ENCODE measurements around the gene CCDC86. TPM values are rescaled to one million over a fixed set of nuclear protein-coding genes. Genes with fewer than 3 reads are reported as not detected.

Gene CCDC86
- total RNA-seq, 1 experiment from 2014 or later: 53.5 TPM

GRCh38 chr11:60868682-60869450, 27.0 kb downstream of the CCDC86 start:
- POLR2A ChIA-PET: no interaction called here
- TF ChIP-seq PRRX2 (CRISPR knock-in tag; IDR thresholded peaks at IDR 0.05) (no peak), ZNF396 (CRISPR knock-in tag; IDR thresholded peaks at IDR 0.05; ENCODE audit: borderline replicate concordance) (no peak), RELA (CRISPR knock-in tag; IDR thresholded peaks at IDR 0.05; ENCODE audit: borderline replicate concordance) (no peak), TCF7 (CRISPR knock-in tag; IDR thresholded peaks at IDR 0.05; ENCODE audit: low read depth) (no peak), ATF6 (CRISPR knock-in tag; IDR thresholded peaks at IDR 0.05) (no peak), ZNF423 (CRISPR knock-in tag; IDR thresholded peaks at IDR 0.05) (no peak), EMX1 (CRISPR knock-in tag; IDR thresholded peaks at IDR 0.05) (no peak), ZNF416 (CRISPR knock-in tag; IDR thresholded peaks at IDR 0.05) (no peak), ZNF263 (CRISPR knock-in tag; IDR thresholded peaks at IDR 0.05; ENCODE audit: low read depth) (no peak), ETV6 (CRISPR knock-in tag; IDR thresholded peaks at IDR 0.05) (no peak), STAT6 (CRISPR knock-in tag; conservative IDR thresholded peaks at IDR 0.05; ENCODE audit: low read depth) (no peak), ZNF317 (CRISPR knock-in tag; IDR thresholded peaks at IDR 0.05; ENCODE audit: borderline replicate concordance, low read depth) (no peak), SP1 (CRISPR knock-in tag; conservative IDR thresholded peaks at IDR 0.05) (no peak)
- TF ChIP-seq, protein P1, sequence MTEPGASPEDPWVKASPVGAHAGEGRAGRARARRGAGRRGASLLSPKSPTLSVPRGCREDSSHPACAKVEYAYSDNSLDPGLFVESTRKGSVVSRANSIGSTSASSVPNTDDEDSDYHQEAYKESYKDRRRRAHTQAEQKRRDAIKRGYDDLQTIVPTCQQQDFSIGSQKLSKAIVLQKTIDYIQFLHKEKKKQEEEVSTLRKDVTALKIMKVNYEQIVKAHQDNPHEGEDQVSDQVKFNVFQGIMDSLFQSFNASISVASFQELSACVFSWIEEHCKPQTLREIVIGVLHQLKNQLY (CRISPR knock-in tag; IDR thresholded peaks at IDR 0.05): no peak
- TF ChIP-seq, protein P2, sequence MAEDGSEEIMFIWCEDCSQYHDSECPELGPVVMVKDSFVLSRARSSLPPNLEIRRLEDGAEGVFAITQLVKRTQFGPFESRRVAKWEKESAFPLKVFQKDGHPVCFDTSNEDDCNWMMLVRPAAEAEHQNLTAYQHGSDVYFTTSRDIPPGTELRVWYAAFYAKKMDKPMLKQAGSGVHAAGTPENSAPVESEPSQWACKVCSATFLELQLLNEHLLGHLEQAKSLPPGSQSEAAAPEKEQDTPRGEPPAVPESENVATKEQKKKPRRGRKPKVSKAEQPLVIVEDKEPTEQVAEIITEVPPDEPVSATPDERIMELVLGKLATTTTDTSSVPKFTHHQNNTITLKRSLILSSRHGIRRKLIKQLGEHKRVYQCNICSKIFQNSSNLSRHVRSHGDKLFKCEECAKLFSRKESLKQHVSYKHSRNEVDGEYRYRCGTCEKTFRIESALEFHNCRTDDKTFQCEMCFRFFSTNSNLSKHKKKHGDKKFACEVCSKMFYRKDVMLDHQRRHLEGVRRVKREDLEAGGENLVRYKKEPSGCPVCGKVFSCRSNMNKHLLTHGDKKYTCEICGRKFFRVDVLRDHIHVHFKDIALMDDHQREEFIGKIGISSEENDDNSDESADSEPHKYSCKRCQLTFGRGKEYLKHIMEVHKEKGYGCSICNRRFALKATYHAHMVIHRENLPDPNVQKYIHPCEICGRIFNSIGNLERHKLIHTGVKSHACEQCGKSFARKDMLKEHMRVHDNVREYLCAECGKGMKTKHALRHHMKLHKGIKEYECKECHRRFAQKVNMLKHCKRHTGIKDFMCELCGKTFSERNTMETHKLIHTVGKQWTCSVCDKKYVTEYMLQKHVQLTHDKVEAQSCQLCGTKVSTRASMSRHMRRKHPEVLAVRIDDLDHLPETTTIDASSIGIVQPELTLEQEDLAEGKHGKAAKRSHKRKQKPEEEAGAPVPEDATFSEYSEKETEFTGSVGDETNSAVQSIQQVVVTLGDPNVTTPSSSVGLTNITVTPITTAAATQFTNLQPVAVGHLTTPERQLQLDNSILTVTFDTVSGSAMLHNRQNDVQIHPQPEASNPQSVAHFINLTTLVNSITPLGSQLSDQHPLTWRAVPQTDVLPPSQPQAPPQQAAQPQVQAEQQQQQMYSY (CRISPR knock-in tag; IDR thresholded peaks at IDR 0.05): no peak
- TF ChIP-seq, protein P3, sequence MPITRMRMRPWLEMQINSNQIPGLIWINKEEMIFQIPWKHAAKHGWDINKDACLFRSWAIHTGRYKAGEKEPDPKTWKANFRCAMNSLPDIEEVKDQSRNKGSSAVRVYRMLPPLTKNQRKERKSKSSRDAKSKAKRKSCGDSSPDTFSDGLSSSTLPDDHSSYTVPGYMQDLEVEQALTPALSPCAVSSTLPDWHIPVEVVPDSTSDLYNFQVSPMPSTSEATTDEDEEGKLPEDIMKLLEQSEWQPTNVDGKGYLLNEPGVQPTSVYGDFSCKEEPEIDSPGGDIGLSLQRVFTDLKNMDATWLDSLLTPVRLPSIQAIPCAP (CRISPR knock-in tag; IDR thresholded peaks at IDR 0.05): no peak
- ATAC-seq: no peak
- H3K27ac Mint-ChIP-seq: no peak overlapping the region
- no peak for DNase-seq (ENCODE audit: low spot score)
- no peaks in the 10 kb centered on the region for H3K9me3 Mint-ChIP-seq
- H3K4me3 Mint-ChIP-seq: no peak overlapping the region
- no peaks in the 10 kb centered on the region for H3K36me3 Mint-ChIP-seq
- H3K4me1 Mint-ChIP-seq: peaks cover 8% of the 10 kb centered on the region
- CTCF ChIA-PET: interaction anchor here (1.1 to 7.9 kb wide), 3 partner anchors 19 to 31 kb away, joined by 3 to 44 read pairs (median 13); no protein-coding TSS in a partner anchor
- no peaks in the 10 kb centered on the region for H3K27me3 Mint-ChIP-seq (ENCODE audit: low read depth)
